Activated CD8-positive, alpha-beta T cell treated with anti-CD3 and anti-CD28 coated beads, Interleukin-2, amount 10 ng/mL, durations not matched to agents 7 days and 5 days (primary cell): Measurements from ENCODE around the gene MYOZ3. TPM values are rescaled to one million over a fixed set of nuclear protein-coding genes. Genes with fewer than 3 reads are reported as not detected.

Experiments used
- ATAC-seq: fragments of 150-1000 bp; cut with Tn5 transposase; one replicate; pipeline ENCODE4 v1.10.0; 2021; ENCODE audit warnings: moderate library complexity
- CTCF ChIA-PET: fragments of 350-600 bp; sonication (Branson Sonifier 250); formaldehyde crosslinking; loops from one replicate; lab custom pipeline; 2021; ENCODE audit warnings: antibody characterized with exemption; lab: Charles Lee
- POLR2A ChIA-PET: fragments of 350-600 bp; sonication (Branson Sonifier 250); formaldehyde crosslinking; loops from one replicate; lab custom pipeline; 2021; ENCODE audit warnings: antibody characterized with exemption; lab: Charles Lee
- DNase-seq: peaks from one replicate; pipeline ENCODE4 v3.0.0-alpha.2; 2020
- H3K27ac Mint-ChIP-seq: one replicate; pipeline ENCODE4 v1.8.0; 2021; ENCODE audit warnings: mild to moderate bottlenecking, mixed read lengths
- H3K27me3 Mint-ChIP-seq: one replicate; pipeline ENCODE4 v1.8.0; 2021; ENCODE audit warnings: low read depth, mixed read lengths
- H3K36me3 Mint-ChIP-seq: one replicate; pipeline ENCODE4 v1.8.0; 2021; ENCODE audit warnings: low read depth, mixed read lengths
- H3K4me1 Mint-ChIP-seq: one replicate; pipeline ENCODE4 v1.8.0; 2021; ENCODE audit warnings: low read depth, mixed read lengths
- H3K4me3 Mint-ChIP-seq: one replicate; pipeline ENCODE4 v1.8.0; 2021; ENCODE audit warnings: mild to moderate bottlenecking, mixed read lengths
- H3K9me3 Mint-ChIP-seq: one replicate; pipeline ENCODE4 v1.8.0; 2022; ENCODE audit warnings: mixed read lengths; ENCODE audit not compliant: insufficient read depth
- total RNA-seq, 2 experiments: library from RNA; stranded (reverse); gene quantifications; one replicate each; pipeline ENCODE4 v1.2.3, GENCODE V29; 2021

MYOZ3 gene
- total RNA-seq, 2 experiments from 2014 or later = not detected

GRCh38 chr5:150649108-150650020 is 11.7 kb upstream of the MYOZ3 start:
- CTCF ChIA-PET = no interaction called here
- H3K36me3 Mint-ChIP-seq = no peaks in the 10 kb centered on the region
- no peak overlapping the region for H3K4me3 Mint-ChIP-seq
- DNase-seq (no peak), ATAC-seq (no peak)
- POLR2A ChIA-PET = no interaction called here
- H3K27ac Mint-ChIP-seq = no peak overlapping the region
- H3K27me3 Mint-ChIP-seq = no peaks in the 10 kb centered on the region
- no peaks in the 10 kb centered on the region for H3K4me1 Mint-ChIP-seq
- H3K9me3 Mint-ChIP-seq = no peaks in the 10 kb centered on the region

DNA sequence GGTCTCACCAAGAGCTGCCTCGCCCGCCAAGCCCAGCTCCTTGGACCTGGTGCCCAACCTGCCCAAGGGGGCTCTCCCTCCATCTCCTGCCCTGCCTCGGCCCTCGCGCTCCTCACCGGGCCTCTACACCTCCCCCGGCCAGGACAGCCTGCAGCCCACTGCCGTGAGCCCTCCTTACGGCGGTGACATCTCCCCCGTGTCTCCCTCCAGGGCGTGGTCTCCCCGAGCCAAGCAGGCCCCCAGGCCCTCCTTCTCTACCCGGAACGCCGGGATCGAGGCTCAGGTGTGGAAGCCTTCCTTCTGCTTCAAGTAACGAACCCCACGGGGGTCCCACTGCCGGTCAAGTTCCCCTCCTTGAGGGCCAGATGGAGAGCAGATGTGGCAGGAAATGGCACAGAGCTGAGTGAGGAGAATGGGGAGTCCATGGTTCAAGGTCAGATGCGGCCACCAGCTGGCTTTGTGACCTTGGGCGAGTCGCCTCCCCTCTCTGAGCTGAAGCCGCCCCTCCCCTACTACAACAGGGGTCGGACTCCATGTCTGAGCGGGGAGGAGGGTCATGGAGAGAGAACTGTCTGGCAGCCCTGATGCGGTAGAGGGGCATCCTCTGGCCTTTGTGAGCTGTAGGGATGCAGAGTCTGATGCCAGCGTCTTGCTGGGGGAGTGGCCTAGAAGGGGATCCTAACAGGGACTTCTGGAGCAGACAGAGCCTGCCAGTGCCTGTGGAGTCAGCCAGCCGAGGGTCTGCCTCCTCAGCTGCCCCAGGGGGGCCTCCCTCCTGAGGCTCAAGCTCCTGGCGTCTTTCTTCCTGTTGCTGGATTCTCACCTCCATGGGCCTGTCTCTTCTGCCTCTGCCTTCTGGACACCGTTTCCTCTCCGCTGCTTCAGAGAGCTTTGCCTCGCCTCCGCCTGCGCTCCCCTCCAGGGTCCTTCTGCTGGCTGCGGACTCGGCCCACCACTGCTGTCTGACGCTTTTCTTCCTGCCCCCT is 10.7 kb upstream of the MYOZ3 start:
- Mint-ChIP-seq H3K36me3 (no peaks in the 10 kb centered on the region), H3K27me3 (no peaks in the 10 kb centered on the region), H3K4me1 (no peaks in the 10 kb centered on the region), H3K4me3 (no peak overlapping the region), H3K27ac (no peak overlapping the region), H3K9me3 (no peaks in the 10 kb centered on the region)
- no peak for ATAC-seq
- POLR2A ChIA-PET = no interaction called here
- CTCF ChIA-PET = interaction anchor here (0.7 to 0.8 kb wide), 2 partner anchors 90 to 196 kb away, joined by 3 read pairs; partner anchors contain the start of gene IRGM
- DNase-seq = no peak

DNA sequence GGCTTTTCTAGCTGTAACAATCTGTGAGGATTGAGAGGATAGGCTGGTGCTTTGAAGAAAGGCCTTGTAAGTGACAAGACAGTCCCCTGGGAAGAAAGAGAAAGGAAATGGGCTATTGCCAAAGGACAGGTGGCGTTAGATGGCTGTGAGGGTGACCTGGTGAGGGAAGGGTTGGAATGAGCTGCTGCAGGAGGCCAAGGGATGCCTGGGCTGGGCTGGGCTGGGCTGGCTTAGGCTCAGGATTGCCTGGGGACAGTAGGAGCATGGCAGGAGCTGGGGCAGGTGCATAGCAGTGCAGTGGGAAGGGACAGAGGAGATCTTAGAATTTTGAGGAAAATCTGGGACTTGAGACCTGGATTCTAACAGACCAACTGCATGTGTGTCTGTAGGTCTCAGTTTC is 9.7 kb upstream of the MYOZ3 start:
- ChIA-PET POLR2A (no interaction called here), CTCF (interaction anchor here (0.8 kb wide), 1 partner anchor 91 kb away, joined by 3 read pairs; no protein-coding TSS in a partner anchor)
- Mint-ChIP-seq H3K4me1 (peaks cover 3% of the 10 kb centered on the region), H3K9me3 (no peaks in the 10 kb centered on the region), H3K36me3 (no peaks in the 10 kb centered on the region), H3K4me3 (no peak overlapping the region), H3K27ac (no peak overlapping the region), H3K27me3 (no peaks in the 10 kb centered on the region)
- ATAC-seq = no peak
- no peak for DNase-seq

DNA sequence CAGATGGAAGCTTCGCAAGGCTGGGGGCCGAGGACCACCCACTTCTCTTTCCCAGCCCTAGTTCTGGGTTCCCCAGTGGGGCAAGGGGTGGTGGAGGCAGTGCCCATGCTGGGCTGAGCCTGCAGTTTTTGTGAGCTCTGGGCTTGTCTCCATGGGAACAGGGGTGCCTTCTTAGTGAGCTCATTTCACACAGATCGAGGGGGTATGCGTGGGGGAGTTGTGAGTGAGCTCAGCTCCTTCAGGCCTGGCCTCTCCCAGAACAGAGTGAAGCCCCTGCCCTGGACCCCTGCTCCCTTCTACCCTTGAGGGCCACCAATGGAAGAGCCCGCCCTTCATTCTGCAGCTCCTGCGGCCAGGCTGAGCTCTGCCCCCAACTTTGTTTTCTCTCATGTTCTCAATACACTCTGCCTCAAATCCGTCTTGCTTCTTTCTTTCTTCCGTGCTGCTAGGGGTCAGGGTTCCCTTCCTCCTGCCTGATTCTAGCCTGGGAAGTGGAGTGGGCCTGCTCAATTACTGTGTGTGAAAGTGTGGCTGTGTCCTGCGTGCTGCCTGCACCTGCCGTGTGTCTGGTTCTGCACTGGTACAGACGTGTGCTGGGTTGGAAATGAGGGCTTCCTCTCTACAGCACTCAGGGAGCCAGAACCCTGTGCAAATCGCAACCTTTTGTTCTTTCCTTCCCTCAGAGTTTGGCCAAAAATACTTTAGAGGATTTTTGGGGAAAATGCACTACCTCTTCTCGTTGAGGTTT is 9.0 kb upstream of the MYOZ3 start:
- peaks cover 4% of the 10 kb centered on the region for H3K4me1 Mint-ChIP-seq
- POLR2A ChIA-PET = no interaction called here
- no peaks in the 10 kb centered on the region for H3K36me3 Mint-ChIP-seq
- H3K27me3 Mint-ChIP-seq = no peaks in the 10 kb centered on the region
- CTCF ChIA-PET = interaction anchor here (1.0 kb wide), 1 partner anchor 108 kb away, joined by 3 read pairs; no protein-coding TSS in a partner anchor
- no peaks in the 10 kb centered on the region for H3K9me3 Mint-ChIP-seq
- no peak overlapping the region for H3K27ac Mint-ChIP-seq
- no peak overlapping the region for H3K4me3 Mint-ChIP-seq
- DNase-seq (no peak), ATAC-seq (no peak)

GRCh38 chr5:150653145-150653761 is 7.8 kb upstream of the MYOZ3 start:
- H3K27me3 Mint-ChIP-seq = no peaks in the 10 kb centered on the region
- ATAC-seq = no peak
- POLR2A ChIA-PET = no interaction called here

GRCh38 chr5:150653762-150654556 is 7.1 kb upstream of the MYOZ3 start:
- Mint-ChIP-seq H3K9me3 (no peaks in the 10 kb centered on the region), H3K4me1 (peaks cover 11% of the 10 kb centered on the region), H3K36me3 (no peaks in the 10 kb centered on the region), H3K4me3 (no peak overlapping the region), H3K27ac (no peak overlapping the region), H3K27me3 (no peaks in the 10 kb centered on the region)
- CTCF ChIA-PET = interaction anchor here (0.8 to 1.6 kb wide), 5 partner anchors 11 to 197 kb away, joined by 3 to 7 read pairs (median 3); partner anchors contain the start of gene IRGM
- POLR2A ChIA-PET = no interaction called here
- DNase-seq = no peak
- no peak for ATAC-seq

More at GRCh38 chr5:150653145-150653761, 7.8 kb upstream of the MYOZ3 start:
- Mint-ChIP-seq H3K36me3 (no peaks in the 10 kb centered on the region), H3K4me3 (no peak overlapping the region), H3K4me1 (peaks cover 11% of the 10 kb centered on the region), H3K9me3 (no peaks in the 10 kb centered on the region), H3K27ac (no peak overlapping the region)
- CTCF ChIA-PET = interaction anchor here (1.0 to 1.6 kb wide), 4 partner anchors 80 to 196 kb away, joined by 3 to 7 read pairs (median 3); no protein-coding TSS in a partner anchor
- DNase-seq = no peak

- Mint-ChIP-seq H3K27ac (no peak overlapping the region), H3K4me1 (peaks cover 11% of the 10 kb centered on the region), H3K36me3 (no peaks in the 10 kb centered on the region), H3K27me3 (no peaks in the 10 kb centered on the region), H3K9me3 (no peaks in the 10 kb centered on the region), H3K4me3 (no peak overlapping the region)
- ATAC-seq = no peak
- ChIA-PET CTCF (interaction anchor here (1.1 to 1.6 kb wide), 2 partner anchors 13 to 45 kb away, joined by 3 to 4 read pairs; partner anchors contain the start of gene RBM22), POLR2A (no interaction called here)
- no peak for DNase-seq
These were observed 5.8 kb upstream of the MYOZ3 start for GRCh38 chr5:150655221-150655620.

DNA sequence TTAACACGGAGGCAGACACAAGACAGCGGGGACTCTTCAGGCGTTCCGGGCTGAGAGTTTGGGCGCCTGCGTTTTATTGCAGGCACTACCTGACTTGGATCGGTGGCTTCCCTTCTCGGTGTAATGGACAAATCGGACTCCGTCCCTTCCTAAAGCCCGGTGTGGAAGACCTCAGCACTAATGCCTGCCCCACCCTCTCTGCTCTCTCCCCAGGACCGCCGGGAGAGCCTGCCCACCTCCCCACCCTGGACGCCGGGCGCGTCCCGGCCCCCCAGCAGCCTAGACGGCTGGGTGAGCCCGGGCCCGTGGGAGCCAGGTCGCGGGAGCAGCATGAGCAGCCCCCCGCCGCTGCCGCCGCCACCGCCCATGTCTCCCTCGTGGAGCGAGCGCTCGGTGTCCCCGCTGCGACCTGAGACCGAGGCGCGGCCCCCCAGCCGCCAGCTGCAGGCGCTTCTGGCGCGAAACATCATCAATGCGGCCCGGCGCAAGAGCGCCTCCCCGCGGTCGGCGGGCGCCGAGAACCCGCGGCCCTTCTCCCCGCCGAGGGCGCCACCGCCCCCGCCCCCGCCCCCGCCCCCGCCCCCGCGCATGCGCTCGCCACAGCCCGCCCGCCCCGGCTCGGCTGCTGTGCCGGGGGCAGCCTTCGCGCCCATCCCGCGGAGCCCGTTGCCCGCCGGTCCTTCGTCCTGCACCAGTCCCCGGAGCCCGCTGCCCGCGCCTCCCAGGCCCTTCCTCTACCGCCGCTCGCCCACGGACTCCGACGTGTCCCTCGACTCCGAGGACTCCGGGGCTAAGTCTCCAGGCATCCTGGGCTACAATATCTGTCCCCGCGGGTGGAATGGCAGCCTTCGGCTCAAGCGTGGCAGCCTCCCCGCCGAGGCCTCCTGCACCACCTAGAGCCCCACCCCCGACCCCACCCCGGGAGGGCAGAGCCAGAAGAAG is 4.6 kb upstream of the MYOZ3 start:
- ChIA-PET POLR2A (interaction anchor here (1.0 kb wide), 1 partner anchor 17 kb away, joined by 3 read pairs; no protein-coding TSS in a partner anchor), CTCF (interaction anchor here (0.6 to 3.1 kb wide), 9 partner anchors 8 to 199 kb away, joined by 3 to 25 read pairs (median 3); partner anchors contain the start of gene RBM22)
- Mint-ChIP-seq H3K27ac (peak overlapping the region; percentile 67), H3K27me3 (peaks cover 4% of the 10 kb centered on the region), H3K4me1 (peaks cover 11% of the 10 kb centered on the region), H3K4me3 (peak overlapping the region; percentile 72), H3K9me3 (no peaks in the 10 kb centered on the region), H3K36me3 (no peaks in the 10 kb centered on the region)
- ATAC-seq (peak; percentile 86), DNase-seq (peak; percentile 85)

DNA sequence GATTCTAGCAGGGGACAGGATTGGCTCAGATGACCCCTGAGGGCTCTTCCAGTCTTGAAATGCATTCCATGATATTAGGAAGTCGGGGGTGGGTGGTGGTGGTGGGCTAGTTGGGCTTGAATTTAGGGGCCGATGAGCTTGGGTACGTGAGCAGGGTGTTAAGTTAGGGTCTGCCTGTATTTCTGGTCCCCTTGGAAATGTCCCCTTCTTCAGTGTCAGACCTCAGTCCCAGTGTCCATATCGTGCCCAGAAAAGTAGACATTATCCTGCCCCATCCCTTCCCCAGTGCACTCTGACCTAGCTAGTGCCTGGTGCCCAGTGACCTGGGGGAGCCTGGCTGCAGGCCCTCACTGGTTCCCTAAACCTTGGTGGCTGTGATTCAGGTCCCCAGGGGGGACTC is 2.9 kb upstream of the MYOZ3 start:
- Mint-ChIP-seq H3K36me3 (no peaks in the 10 kb centered on the region), H3K4me1 (peaks cover 11% of the 10 kb centered on the region), H3K9me3 (no peaks in the 10 kb centered on the region), H3K4me3 (no peak overlapping the region), H3K27ac (no peak overlapping the region), H3K27me3 (peaks cover 9% of the 10 kb centered on the region)
- ChIA-PET POLR2A (interaction anchor here (1.0 to 3.1 kb wide), 2 partner anchors 43 to 121 kb away, joined by 3 to 10 read pairs; partner anchors contain the start of gene RBM22), CTCF (interaction anchor here (1.2 to 3.1 kb wide), 5 partner anchors 43 to 201 kb away, joined by 3 to 25 read pairs (median 5); partner anchors contain the start of genes IRGM and RBM22)
- ATAC-seq (no peak), DNase-seq (no peak)
